MV-4-11 (cell line): ENCODE measurements around the gene PTPN2.

Experiments used
- DNase-seq: peaks from one replicate; lab custom pipeline; 2025; lab: John Stamatoyannopoulos, UW

Gene PTPN2

GRCh38 chr18:12745095-12745795, 138.8 kb downstream of the PTPN2 start:
- DNase-seq, result no peak

GRCh38 chr18:12744103-12744502, 139.9 kb downstream of the PTPN2 start:
- peak; percentile 74 for DNase-seq

- DNase-seq, result no peak
Measured at GRCh38 chr18:12742453-12742852, 141.6 kb downstream of the PTPN2 start.
